ENCODE results near the gene HSPA12B.

Gene HSPA12B

GRCh38 chr20:3721912-3722311 is 10.6 kb upstream of the HSPA12B start:
- TF ChIP-seq, protein P1, sequence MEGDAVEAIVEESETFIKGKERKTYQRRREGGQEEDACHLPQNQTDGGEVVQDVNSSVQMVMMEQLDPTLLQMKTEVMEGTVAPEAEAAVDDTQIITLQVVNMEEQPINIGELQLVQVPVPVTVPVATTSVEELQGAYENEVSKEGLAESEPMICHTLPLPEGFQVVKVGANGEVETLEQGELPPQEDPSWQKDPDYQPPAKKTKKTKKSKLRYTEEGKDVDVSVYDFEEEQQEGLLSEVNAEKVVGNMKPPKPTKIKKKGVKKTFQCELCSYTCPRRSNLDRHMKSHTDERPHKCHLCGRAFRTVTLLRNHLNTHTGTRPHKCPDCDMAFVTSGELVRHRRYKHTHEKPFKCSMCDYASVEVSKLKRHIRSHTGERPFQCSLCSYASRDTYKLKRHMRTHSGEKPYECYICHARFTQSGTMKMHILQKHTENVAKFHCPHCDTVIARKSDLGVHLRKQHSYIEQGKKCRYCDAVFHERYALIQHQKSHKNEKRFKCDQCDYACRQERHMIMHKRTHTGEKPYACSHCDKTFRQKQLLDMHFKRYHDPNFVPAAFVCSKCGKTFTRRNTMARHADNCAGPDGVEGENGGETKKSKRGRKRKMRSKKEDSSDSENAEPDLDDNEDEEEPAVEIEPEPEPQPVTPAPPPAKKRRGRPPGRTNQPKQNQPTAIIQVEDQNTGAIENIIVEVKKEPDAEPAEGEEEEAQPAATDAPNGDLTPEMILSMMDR (IDR thresholded peaks at IDR 0.05; ENCODE audit: low read depth, low read length), result no peak

DNA sequence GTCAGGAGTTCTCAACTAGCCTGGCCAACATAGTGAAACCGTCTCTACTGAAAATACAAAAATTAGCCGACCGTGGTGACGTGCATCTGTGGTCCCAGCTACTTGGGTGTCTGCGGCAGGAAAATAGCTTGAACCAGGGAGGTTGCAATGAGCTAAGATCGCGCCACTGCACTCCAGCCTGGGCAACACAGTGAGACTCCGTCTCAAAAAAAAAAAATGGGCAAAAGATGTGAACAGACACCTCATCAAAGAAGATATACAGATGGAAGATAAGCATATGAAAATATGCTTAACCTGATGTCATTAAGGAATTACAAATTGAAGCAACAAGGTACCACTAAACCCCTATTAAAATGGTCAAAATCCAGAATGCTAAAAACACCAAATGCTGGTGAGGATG is 9.2 kb upstream of the HSPA12B start:
- DNase-seq (ENCODE audit: extremely low read depth, low read depth), result no peak
- TF ChIP-seq, protein P1 (IDR thresholded peaks at IDR 0.05; ENCODE audit: low read depth, low read length), result no peak

More at GRCh38 chr20:3721912-3722311, 10.6 kb upstream of the HSPA12B start:
- DNase-seq (ENCODE audit: extremely low read depth, low read depth), result no peak

GRCh38 chr20:3724356-3724755 is 8.1 kb upstream of the HSPA12B start:
- TF ChIP-seq, protein P1 (IDR thresholded peaks at IDR 0.05; ENCODE audit: low read depth, low read length), result no peak
- no peak for DNase-seq (ENCODE audit: extremely low read depth, low read depth)

DNA sequence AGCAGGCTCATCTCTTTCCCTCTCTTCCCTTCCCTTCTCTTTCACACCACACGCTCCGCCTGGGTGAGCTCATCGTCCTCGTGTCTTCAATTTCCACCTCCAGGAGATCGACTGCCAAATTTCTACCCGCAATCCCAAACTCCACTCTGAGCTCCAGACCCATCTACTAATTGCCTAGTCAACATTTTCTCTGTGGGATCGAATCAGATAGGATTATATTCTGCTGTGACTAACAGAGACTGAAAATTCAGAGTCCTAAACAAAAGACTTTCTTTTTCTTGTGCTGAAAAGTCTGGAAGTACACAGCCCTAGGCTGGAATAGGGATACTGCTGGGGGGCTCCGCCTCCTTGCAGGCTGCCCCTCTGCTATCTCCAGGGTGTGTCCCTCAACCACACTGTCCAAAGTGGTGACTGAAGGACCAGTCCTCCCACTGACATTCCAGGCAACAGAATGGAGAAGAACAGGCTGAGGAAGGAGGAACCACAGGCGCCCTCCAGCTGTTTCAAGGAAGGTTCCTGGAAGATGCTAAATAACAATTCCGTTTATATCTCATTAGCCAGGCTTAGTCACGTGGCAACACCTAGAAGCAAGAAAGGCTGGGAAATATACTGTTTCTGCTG is 5.0 kb upstream of the HSPA12B start:
- TF ChIP-seq, protein P1 (IDR thresholded peaks at IDR 0.05; ENCODE audit: low read depth, low read length), result no peak
- DNase-seq (ENCODE audit: extremely low read depth, low read depth), result peak; percentile 8

DNA sequence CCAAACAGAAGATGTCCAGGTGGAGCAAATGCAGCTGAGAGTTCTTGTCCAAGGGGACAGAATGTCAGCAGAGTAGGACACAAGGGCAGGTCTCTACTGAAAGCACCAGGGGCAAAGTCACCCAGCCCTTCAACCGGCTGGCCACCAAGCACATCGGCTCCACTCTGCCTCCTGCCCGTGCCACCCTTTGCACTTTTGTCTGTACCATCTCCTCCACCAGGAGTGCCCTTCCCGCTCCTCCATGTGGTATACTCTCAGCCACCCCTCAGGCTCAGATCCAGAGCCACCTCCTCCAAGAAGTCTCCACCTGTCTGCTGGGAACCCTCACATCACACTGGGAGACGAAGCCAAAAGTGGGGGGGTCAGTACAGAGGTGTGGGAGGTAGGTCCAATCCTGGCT is 4.1 kb upstream of the HSPA12B start:
- TF ChIP-seq, protein P1 (IDR thresholded peaks at IDR 0.05; ENCODE audit: low read depth, low read length), result no peak
- no peak for DNase-seq (ENCODE audit: extremely low read depth, low read depth)

DNA sequence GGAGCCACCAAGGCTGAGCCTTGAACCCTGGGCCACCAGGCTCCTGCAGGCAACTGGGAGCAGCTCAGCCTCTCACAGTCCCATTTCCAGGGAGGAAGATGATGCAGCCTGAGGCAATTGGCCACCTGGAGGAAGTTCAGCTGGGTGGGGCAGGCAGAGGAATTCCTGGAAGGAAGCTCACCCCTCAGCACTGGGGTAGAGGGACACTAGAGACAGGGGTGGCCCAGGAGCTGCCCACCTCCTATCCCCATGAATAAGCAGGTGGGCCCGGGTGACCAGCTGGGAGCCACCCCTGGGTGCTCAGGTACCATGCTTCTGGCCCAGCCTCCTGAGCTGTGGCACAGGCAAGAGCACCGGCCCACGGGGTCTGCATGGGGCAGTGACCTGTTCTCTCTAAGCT is 3.6 kb upstream of the HSPA12B start:
- DNase-seq (ENCODE audit: extremely low read depth, low read depth), result no peak
- TF ChIP-seq, protein P1 (IDR thresholded peaks at IDR 0.05; ENCODE audit: low read depth, low read length), result no peak

- DNase-seq (ENCODE audit: extremely low read depth, low read depth), result no peak
- TF ChIP-seq, protein P1 (IDR thresholded peaks at IDR 0.05; ENCODE audit: low read depth, low read length), result no peak
These were observed 3.1 kb upstream of the HSPA12B start for GRCh38 chr20:3729378-3729777.
